Peyer's patch (tissue), 4 donors: ENCODE results near the gene TMEM164. TPM values are rescaled to one million over a fixed set of nuclear protein-coding genes. Genes with fewer than 3 reads are reported as not detected.

Source experiments
- DNase-seq, 3 donors: peaks; one replicate each; pipeline ENCODE4 v3.0.0-alpha.2; 2017 to 2019
- H3K27ac ChIP-seq, 4 donors: fragments of 200-600 bp; sonication (generic); one replicate each; pipeline ENCODE4 v1.5.1; 2016 to 2019
- H3K27me3 ChIP-seq, 2 donors: fragments of 200-600 bp; sonication (generic); one replicate each; pipeline ENCODE4 v1.5.1; 2019
- H3K36me3 ChIP-seq, 3 donors: fragments of 200-600 bp; sonication (generic); one replicate each; pipeline ENCODE4 v1.5.1; 2016 to 2019
- H3K4me1 ChIP-seq, 4 donors: fragments of 200-600 bp; sonication (generic); one replicate each; pipeline ENCODE4 v1.5.1; 2016 to 2019
- H3K4me3 ChIP-seq, 4 donors: fragments of 200-600 bp; sonication (generic); 1 replicate in 3 of 4; 2 replicates in 1 of 4; pipeline ENCODE4 v1.5.1; 2016 to 2019; ENCODE audit warnings: mild to moderate bottlenecking in 1 of 4
- H3K9me3 ChIP-seq, 4 donors: fragments of 200-600 bp; sonication (generic); one replicate each; pipeline ENCODE4 v1.5.1; 2016 to 2019; ENCODE audit warnings: mild to moderate bottlenecking in 1 of 4
- POLR2A ChIP-seq, 2 donors: fragments of 450-650 bp; IDR thresholded peaks; one replicate each; pipeline ENCODE4 v1.5.1; 2017; ENCODE audit warnings: antibody characterized with exemption in 2 of 2, mild to moderate bottlenecking in 2 of 2, moderate library complexity in 2 of 2
- total RNA-seq, 4 donors: library from RNA; depleted of rRNA; stranded (reverse); fragments of >200 nt; gene quantifications; one replicate each; pipeline ENCODE4 v1.1.0, GENCODE V29; 2016
- TF ChIP-seq, protein P1 (sequence below), 6 experiments: fragments of 450-650 bp in 4 of 6; fragments of 200-600 bp in 2 of 6; sonication (generic) in 1 of 6; IDR thresholded peaks; one replicate each; pipeline ENCODE4 v1.5.1; 2017 to 2019; ENCODE audit warnings: antibody characterized with exemption in 6 of 6, mild to moderate bottlenecking in 3 of 6, moderate library complexity in 1 of 6

Gene TMEM164
- total RNA-seq, 4 donors from 2014 or later: 25.6 to 79.7 (median 73.8) TPM

- Histone ChIP-seq H3K4me3 (no peak overlapping the region), H3K36me3 (no peaks in the 10 kb centered on the region), H3K9me3 (no peaks in the 10 kb centered on the region)
Observed at GRCh38 chrX:110208092-110208491, 205.2 kb downstream of the TMEM164 start.

GRCh38 chrX:110210417-110211139 lies 207.7 kb downstream of the TMEM164 start:
- no peak overlapping the region for H3K4me3 ChIP-seq
- no peaks in the 10 kb centered on the region for H3K27me3 ChIP-seq

More at GRCh38 chrX:110208092-110208491, 205.2 kb downstream of the TMEM164 start:
- DNase-seq: no peak
- no peaks in the 10 kb centered on the region for H3K4me1 ChIP-seq
- H3K27me3 ChIP-seq: no peaks in the 10 kb centered on the region
- no peak overlapping the region for H3K27ac ChIP-seq
- no peak for TF ChIP-seq POLR2A (IDR thresholded peaks at IDR 0.05)

DNA sequence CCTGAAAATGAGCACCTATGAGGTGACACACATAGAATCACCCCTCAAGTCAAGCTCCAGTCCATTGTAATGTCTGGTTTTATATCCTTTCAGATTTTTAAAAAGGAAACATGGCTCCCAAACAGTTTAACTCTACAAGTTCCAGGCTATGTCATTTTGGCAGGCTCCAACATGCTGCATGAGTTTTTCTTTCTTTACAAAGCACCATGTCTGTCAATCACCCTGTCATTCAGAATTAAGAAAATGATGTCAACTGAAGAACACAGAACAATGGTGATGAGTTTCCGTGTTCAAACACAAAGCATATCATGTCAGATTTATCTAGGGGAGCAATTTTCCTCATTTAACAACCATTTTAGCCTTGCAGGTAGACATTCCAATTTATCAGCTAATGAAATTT lies 208.4 kb downstream of the TMEM164 start:
- H3K9me3 ChIP-seq: no peaks in the 10 kb centered on the region
- H3K27me3 ChIP-seq: no peaks in the 10 kb centered on the region
- H3K4me3 ChIP-seq: no peak overlapping the region
- DNase-seq: no peak
- no peaks in the 10 kb centered on the region for H3K4me1 ChIP-seq
- no peaks in the 10 kb centered on the region for H3K36me3 ChIP-seq
- TF ChIP-seq, protein P1, sequence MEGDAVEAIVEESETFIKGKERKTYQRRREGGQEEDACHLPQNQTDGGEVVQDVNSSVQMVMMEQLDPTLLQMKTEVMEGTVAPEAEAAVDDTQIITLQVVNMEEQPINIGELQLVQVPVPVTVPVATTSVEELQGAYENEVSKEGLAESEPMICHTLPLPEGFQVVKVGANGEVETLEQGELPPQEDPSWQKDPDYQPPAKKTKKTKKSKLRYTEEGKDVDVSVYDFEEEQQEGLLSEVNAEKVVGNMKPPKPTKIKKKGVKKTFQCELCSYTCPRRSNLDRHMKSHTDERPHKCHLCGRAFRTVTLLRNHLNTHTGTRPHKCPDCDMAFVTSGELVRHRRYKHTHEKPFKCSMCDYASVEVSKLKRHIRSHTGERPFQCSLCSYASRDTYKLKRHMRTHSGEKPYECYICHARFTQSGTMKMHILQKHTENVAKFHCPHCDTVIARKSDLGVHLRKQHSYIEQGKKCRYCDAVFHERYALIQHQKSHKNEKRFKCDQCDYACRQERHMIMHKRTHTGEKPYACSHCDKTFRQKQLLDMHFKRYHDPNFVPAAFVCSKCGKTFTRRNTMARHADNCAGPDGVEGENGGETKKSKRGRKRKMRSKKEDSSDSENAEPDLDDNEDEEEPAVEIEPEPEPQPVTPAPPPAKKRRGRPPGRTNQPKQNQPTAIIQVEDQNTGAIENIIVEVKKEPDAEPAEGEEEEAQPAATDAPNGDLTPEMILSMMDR (IDR thresholded peaks at IDR 0.05): no peak
- H3K27ac ChIP-seq: no peak overlapping the region

More at GRCh38 chrX:110210417-110211139, 207.7 kb downstream of the TMEM164 start:
- Histone ChIP-seq H3K27ac (no peak overlapping the region), H3K4me1 (no peaks in the 10 kb centered on the region), H3K9me3 (no peaks in the 10 kb centered on the region), H3K36me3 (no peaks in the 10 kb centered on the region)
- TF ChIP-seq, protein P1 (IDR thresholded peaks at IDR 0.05): no peak
- TF ChIP-seq POLR2A (IDR thresholded peaks at IDR 0.05): no peak
- DNase-seq: no peak

DNA sequence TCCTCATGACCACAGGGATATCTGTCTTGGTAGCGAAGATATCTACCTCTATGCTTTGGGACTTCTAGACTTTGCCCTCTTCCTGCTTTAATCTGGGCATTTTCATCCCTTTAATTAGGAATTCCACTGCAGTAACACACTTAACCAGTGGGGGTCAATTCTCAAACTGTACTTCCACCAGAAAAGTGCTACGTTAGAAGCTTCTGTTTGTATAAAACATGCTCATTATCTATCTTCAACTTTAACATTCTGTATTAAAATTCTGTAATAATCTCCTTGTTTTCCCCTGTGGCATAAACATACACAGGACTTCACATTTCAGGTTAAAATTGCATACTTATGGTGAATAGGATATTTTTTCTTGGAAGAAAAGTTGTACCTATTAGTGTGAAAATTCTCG lies 209.4 kb downstream of the TMEM164 start:
- H3K9me3 ChIP-seq: no peaks in the 10 kb centered on the region
- no peaks in the 10 kb centered on the region for H3K36me3 ChIP-seq
- H3K4me3 ChIP-seq: no peak overlapping the region
- DNase-seq: no peak
- TF ChIP-seq, protein P1 (IDR thresholded peaks at IDR 0.05): no peak
- no peak for TF ChIP-seq POLR2A (IDR thresholded peaks at IDR 0.05)
- H3K27me3 ChIP-seq: no peaks in the 10 kb centered on the region
- H3K4me1 ChIP-seq: no peaks in the 10 kb centered on the region
- no peak overlapping the region for H3K27ac ChIP-seq

- DNase-seq: no peak
- TF ChIP-seq, protein P1 (IDR thresholded peaks at IDR 0.05): no peak
- no peak for TF ChIP-seq POLR2A (IDR thresholded peaks at IDR 0.05)
- H3K36me3 ChIP-seq: no peaks in the 10 kb centered on the region
- H3K27me3 ChIP-seq: no peaks in the 10 kb centered on the region
- H3K27ac ChIP-seq: no peak overlapping the region
- no peak overlapping the region for H3K4me3 ChIP-seq
- no peaks in the 10 kb centered on the region for H3K9me3 ChIP-seq
- H3K4me1 ChIP-seq: no peaks in the 10 kb centered on the region
Observed at GRCh38 chrX:110213183-110213582, 210.3 kb downstream of the TMEM164 start.

GRCh38 chrX:110214684-110215083 lies 211.8 kb downstream of the TMEM164 start:
- Histone ChIP-seq H3K9me3 (no peaks in the 10 kb centered on the region), H3K27ac (no peak overlapping the region), H3K4me1 (no peaks in the 10 kb centered on the region), H3K36me3 (no peaks in the 10 kb centered on the region), H3K27me3 (no peaks in the 10 kb centered on the region), H3K4me3 (no peak overlapping the region)
- TF ChIP-seq, protein P1 (IDR thresholded peaks at IDR 0.05): no peak
- DNase-seq: no peak
